Testis (tissue), 3 donors: ENCODE data around the gene PCDHGA1. TPM values are rescaled to one million over a fixed set of nuclear protein-coding genes. Genes with fewer than 3 reads are reported as not detected.
"Not testable (repeated sequence)": the region's sequence is repeated elsewhere in the genome, so short reads cannot be mapped to it uniquely, and the experiment has no call there.

Source experiments
- DNase-seq: peaks from one replicate; pipeline ENCODE4 v3.0.0-alpha.2; 2019
- H3K27ac ChIP-seq, 2 donors: fragments of 200-600 bp; sonication (generic); one replicate each; pipeline ENCODE4 v1.5.1; 2019
- H3K27me3 ChIP-seq: fragments of 200-600 bp; sonication (generic); one replicate; pipeline ENCODE4 v1.5.1; 2019
- H3K36me3 ChIP-seq: fragments of 200-600 bp; sonication (generic); one replicate; pipeline ENCODE4 v1.5.1; 2017; ENCODE audit warnings: low read depth; ENCODE audit errors: missing control alignments
- H3K4me1 ChIP-seq: fragments of 200-600 bp; sonication (generic); one replicate; pipeline ENCODE4 v1.5.1; 2019
- H3K4me3 ChIP-seq, 2 donors: fragments of 200-600 bp; sonication (generic); one replicate each; pipeline ENCODE4 v1.5.1; 2017 to 2019
- H3K9me3 ChIP-seq: fragments of 200-600 bp; sonication (generic); one replicate; pipeline ENCODE4 v1.5.1; 2017
- POLR2A ChIP-seq: fragments of 450-650 bp; IDR thresholded peaks from one replicate; pipeline ENCODE4 v1.6.1; 2017; ENCODE audit warnings: antibody characterized with exemption, mild to moderate bottlenecking, moderate library complexity
- WGBS, 2 donors: methylation state at CpG; one replicate each; pipeline ENCODE4 v1.1.5; 2018; 5-methylcytosine and 5-hydroxymethylcytosine counted together
- intact Hi-C: fragments of 100-400 bp; cut with DNase I; formaldehyde crosslinking; loops from one replicate; pipeline ENCODE4 v1.15.1; 2023; ENCODE audit warnings: low total_unique reads
- polyA plus RNA-seq: library from polyadenylated mRNA; stranded (reverse); fragments of 350-450 nt; fragmentation: Illumina TruSeq; extraction: RNeasy Lipid Tissue Mini Kit (QIAGEN cat#74804); gene quantifications from one replicate; pipeline ENCODE4 v1.2.3, GENCODE V29; 2014; ENCODE audit warnings: low read depth, low replicate concordance; ENCODE audit not compliant: insufficient read depth
- total RNA-seq, 2 donors: library from RNA; depleted of rRNA; stranded (reverse); fragments of >200 nt; gene quantifications; one replicate each; pipeline ENCODE4 v1.2.3, GENCODE V29; 2016
- TF ChIP-seq, protein P1 (sequence below), 3 experiments: fragments of 450-650 bp in 2 of 3; fragments of 200-600 bp in 1 of 3; sonication (generic) in 1 of 3; IDR thresholded peaks; one replicate each; pipeline ENCODE4 v1.5.1; 2016 to 2019; ENCODE audit warnings: antibody characterized with exemption in 3 of 3, mild to moderate bottlenecking in 2 of 3, moderate library complexity in 1 of 3

The PCDHGA1 gene
- total and polyA plus RNA-seq, 3 donors from 2014 or later: 1.6 to 13.1 (median 8.7) TPM

DNA sequence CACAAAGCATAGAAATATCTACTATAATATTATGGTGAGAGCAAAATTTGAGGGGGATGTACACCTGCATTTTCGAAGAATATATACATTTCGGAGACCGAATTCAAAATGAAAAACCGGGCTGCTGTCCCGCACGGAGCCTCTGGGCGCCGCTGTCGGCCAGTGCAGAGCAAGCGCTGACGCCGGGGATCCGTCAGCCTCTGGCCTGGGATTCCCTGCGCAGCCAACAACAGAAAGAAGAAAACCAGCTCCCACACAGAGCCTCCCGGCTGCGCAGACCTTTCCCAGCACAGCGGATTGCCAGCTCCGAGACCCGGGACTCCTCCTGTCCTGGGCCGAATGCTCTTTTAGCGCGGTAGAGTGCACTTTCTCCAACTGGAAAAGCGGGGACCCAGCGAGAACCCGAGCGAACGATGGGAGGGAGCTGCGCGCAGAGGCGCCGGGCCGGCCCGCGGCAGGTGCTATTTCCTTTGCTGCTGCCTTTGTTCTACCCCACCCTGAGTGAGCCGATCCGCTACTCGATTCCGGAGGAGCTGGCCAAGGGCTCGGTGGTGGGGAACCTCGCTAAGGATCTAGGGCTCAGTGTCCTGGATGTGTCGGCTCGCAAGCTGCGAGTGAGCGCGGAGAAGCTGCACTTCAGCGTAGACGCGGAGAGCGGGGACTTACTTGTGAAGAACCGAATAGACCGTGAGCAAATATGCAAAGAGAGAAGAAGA lies 77.6 kb downstream of the PCDHGA1 start, which contains the start of gene PCDHGB6:
PCDHGB6 (plus strand) TSS at position 232 of the 716 bp plus-strand sequence; CDS start at position 414, 182 bp downstream.
- peak within 1 kb of the TSS in 1 of 2 donors; percentile 48 for H3K4me3 ChIP-seq
- intact Hi-C loops, H3K27me3 ChIP-seq, H3K9me3 ChIP-seq, H3K36me3 ChIP-seq, H3K4me1 ChIP-seq, H3K27ac ChIP-seq: not testable (repeated sequence)
- peak; percentile 71 for DNase-seq
- TF ChIP-seq, protein P1, sequence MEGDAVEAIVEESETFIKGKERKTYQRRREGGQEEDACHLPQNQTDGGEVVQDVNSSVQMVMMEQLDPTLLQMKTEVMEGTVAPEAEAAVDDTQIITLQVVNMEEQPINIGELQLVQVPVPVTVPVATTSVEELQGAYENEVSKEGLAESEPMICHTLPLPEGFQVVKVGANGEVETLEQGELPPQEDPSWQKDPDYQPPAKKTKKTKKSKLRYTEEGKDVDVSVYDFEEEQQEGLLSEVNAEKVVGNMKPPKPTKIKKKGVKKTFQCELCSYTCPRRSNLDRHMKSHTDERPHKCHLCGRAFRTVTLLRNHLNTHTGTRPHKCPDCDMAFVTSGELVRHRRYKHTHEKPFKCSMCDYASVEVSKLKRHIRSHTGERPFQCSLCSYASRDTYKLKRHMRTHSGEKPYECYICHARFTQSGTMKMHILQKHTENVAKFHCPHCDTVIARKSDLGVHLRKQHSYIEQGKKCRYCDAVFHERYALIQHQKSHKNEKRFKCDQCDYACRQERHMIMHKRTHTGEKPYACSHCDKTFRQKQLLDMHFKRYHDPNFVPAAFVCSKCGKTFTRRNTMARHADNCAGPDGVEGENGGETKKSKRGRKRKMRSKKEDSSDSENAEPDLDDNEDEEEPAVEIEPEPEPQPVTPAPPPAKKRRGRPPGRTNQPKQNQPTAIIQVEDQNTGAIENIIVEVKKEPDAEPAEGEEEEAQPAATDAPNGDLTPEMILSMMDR (IDR thresholded peaks at IDR 0.05): peak; percentile 21 to 49 (median 49)
- WGBS, 2 donors: 9 to 14% methylated on average over 32 to 44 of the region's 51 CpGs

GRCh38 chr5:141409598-141410306 lies 79.4 kb downstream of the PCDHGA1 start:
- no peak overlapping the region for H3K4me3 ChIP-seq
- 24 to 33% methylated on average over 1 to 64 of the region's 64 CpGs for WGBS, 2 donors
- H3K9me3 ChIP-seq: no peaks in the 10 kb centered on the region
- TF ChIP-seq, protein P1 (IDR thresholded peaks at IDR 0.05): no peak
- no peak for TF ChIP-seq POLR2A
- no peaks in the 10 kb centered on the region for H3K4me1 ChIP-seq
- intact Hi-C loops: no loop called here
- DNase-seq: no peak
- no peaks in the 10 kb centered on the region for H3K36me3 ChIP-seq
- H3K27me3 ChIP-seq: no peaks in the 10 kb centered on the region
- H3K27ac ChIP-seq: no peak overlapping the region

DNA sequence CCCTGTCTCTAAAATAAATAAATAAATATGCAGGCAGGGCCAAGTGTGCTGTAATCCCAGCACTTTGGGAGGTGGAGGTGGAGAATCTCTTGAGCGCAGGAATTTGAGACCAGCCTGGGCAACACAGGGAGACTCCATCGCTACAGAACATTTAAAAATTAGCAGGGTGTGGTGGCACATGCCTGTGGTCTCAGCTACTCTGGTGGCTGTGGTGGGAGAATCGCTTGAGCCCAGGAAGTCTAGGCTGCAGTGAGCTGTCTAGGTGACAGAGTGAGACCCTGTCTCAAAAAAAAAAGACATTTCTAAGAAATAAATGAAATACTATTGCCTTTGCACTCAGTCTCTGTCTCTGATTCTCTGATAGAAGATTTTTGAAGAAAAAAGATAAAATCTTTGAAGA lies 81.3 kb downstream of the PCDHGA1 start:
- H3K9me3 ChIP-seq: no peaks in the 10 kb centered on the region
- no peaks in the 10 kb centered on the region for H3K4me1 ChIP-seq
- H3K27ac ChIP-seq: no peak overlapping the region
- TF ChIP-seq, protein P1 (IDR thresholded peaks at IDR 0.05): no peak
- no peak for TF ChIP-seq POLR2A
- H3K36me3 ChIP-seq: no peaks in the 10 kb centered on the region
- no peak for DNase-seq
- 71 to 73% methylated on average over 3 of the region's 3 CpGs for WGBS, 2 donors
- H3K27me3 ChIP-seq: no peaks in the 10 kb centered on the region
- intact Hi-C loops: no loop called here
- no peak overlapping the region for H3K4me3 ChIP-seq

- no peaks in the 10 kb centered on the region for H3K36me3 ChIP-seq
- peak; percentile 74 for DNase-seq
- intact Hi-C loops: no loop called here
- no peaks in the 10 kb centered on the region for H3K27me3 ChIP-seq
- peak within 1 kb of the TSS in 1 of 2 donors; percentile 36 for H3K4me3 ChIP-seq
- no peak within 1 kb of the TSS for H3K27ac ChIP-seq
- TF ChIP-seq POLR2A: no peak
- TF ChIP-seq, protein P1 (IDR thresholded peaks at IDR 0.05): peak in 2 of 3 experiments; percentile 27 to 32
- 9 to 28% methylated on average over 27 to 31 of the region's 31 CpGs for WGBS, 2 donors
- H3K4me1 ChIP-seq: no peaks in the 10 kb centered on the region
- no peaks in the 10 kb centered on the region for H3K9me3 ChIP-seq
Observed at GRCh38 chr5:141412854-141413539, 82.7 kb downstream of the PCDHGA1 start, which contains the start of gene PCDHGA10. PCDHGA10 (plus strand) TSS chr5:141412987; CDS start chr5:141413176, 189 bp downstream.
